Transverse colon (tissue), 4 donors: ENCODE data around the gene ABHD5. TPM values are rescaled to one million over a fixed set of nuclear protein-coding genes. Genes with fewer than 3 reads are reported as not detected.

Experiments used
- DNase-seq: peaks from one replicate; pipeline ENCODE4 v3.0.0-alpha.2; 2019
- H3K27ac ChIP-seq, 4 donors: fragments of 200-600 bp; sonication (generic); 2 replicates each; pipeline ENCODE4 v1.5.1; 2016 to 2018; ENCODE audit warnings: inconsistent platforms in 4 of 4
- H3K27me3 ChIP-seq: fragments of 200-600 bp; sonication (generic); 2 replicates; pipeline ENCODE4 v1.5.1; 2017; ENCODE audit warnings: inconsistent platforms
- H3K36me3 ChIP-seq, 4 donors: fragments of 200-600 bp; sonication (generic); 2 replicates each; pipeline ENCODE4 v1.5.1; 2017 to 2019; ENCODE audit warnings: inconsistent platforms in 4 of 4
- H3K4me1 ChIP-seq, 4 donors: fragments of 200-600 bp; sonication (generic); 2 replicates each; pipeline ENCODE4 v1.5.1; 2017 to 2020; ENCODE audit warnings: inconsistent platforms in 4 of 4
- H3K4me3 ChIP-seq, 4 donors: fragments of 200-600 bp; sonication (generic); 1 replicate in 1 of 4; 2 replicates in 3 of 4; pipeline versions ENCODE4 v1.5.1 to v1.6.1; 2017 to 2019; ENCODE audit warnings: inconsistent platforms in 4 of 4
- H3K9me3 ChIP-seq, 2 donors: fragments of 200-600 bp; sonication (generic); 2 replicates each; pipeline ENCODE4 v1.5.1; 2017 to 2019; ENCODE audit warnings: inconsistent platforms in 2 of 2
- EP300 ChIP-seq: sonication (generic); formaldehyde crosslinking; IDR thresholded peaks from one replicate; pipeline ENCODE4 v1.6.1; 2017; ENCODE audit warnings: antibody characterized with exemption, low read depth
- POLR2A ChIP-seq: fragments of 450-650 bp; IDR thresholded peaks from one replicate; pipeline ENCODE4 v1.6.1; 2016; ENCODE audit warnings: antibody characterized with exemption, mild to moderate bottlenecking, moderate library complexity
- POLR2AphosphoS5 ChIP-seq, 3 donors: sonication (generic); formaldehyde crosslinking; IDR thresholded peaks; one replicate each; pipeline ENCODE4 v1.6.1; 2016; ENCODE audit warnings: antibody characterized with exemption in 3 of 3
- WGBS, 2 donors: methylation state at CpG; one replicate each; pipeline ENCODE4 v1.1.5; 2018; ENCODE audit warnings: low coverage in 1 of 2; 5-methylcytosine and 5-hydroxymethylcytosine counted together
- in situ Hi-C, 4 donors: fragments of 200-750 bp; cut with MboI; loops; one replicate each; pipeline versions ENCODE4 v1.15.0 to v1.15.1; 2017; ENCODE audit warnings: low sequenced_read_pairs in 3 of 4, low pct_ligation_motif_present in 1 of 4, low pct_unique_long_range_greater_than_20kb in 1 of 4
- intact Hi-C: fragments of 100-400 bp; cut with DNase I; formaldehyde crosslinking; loops from one replicate; pipeline ENCODE4 v1.15.1; 2023; ENCODE audit warnings: low total_unique reads
- total RNA-seq, 4 donors: library from RNA; depleted of rRNA; stranded (reverse); fragments of >200 nt; gene quantifications; one replicate each; pipeline ENCODE4 v1.1.0, GENCODE V29; 2016
- TF ChIP-seq, protein P1 (sequence below), 5 experiments: fragments of 200-600 bp in 3 of 5; fragments of 450-650 bp in 2 of 5; sonication (generic) in 3 of 5; IDR thresholded peaks; 1 replicate in 2 of 5; 2 replicates in 3 of 5; pipeline ENCODE4 v1.5.1; 2016 to 2017; ENCODE audit warnings: antibody characterized with exemption in 5 of 5, inconsistent platforms in 3 of 5, mild to moderate bottlenecking in 2 of 5, moderate library complexity in 1 of 5

The ABHD5 gene
- total RNA-seq, 4 donors from 2014 or later = 36.2 to 304 (median 48.0) TPM

DNA sequence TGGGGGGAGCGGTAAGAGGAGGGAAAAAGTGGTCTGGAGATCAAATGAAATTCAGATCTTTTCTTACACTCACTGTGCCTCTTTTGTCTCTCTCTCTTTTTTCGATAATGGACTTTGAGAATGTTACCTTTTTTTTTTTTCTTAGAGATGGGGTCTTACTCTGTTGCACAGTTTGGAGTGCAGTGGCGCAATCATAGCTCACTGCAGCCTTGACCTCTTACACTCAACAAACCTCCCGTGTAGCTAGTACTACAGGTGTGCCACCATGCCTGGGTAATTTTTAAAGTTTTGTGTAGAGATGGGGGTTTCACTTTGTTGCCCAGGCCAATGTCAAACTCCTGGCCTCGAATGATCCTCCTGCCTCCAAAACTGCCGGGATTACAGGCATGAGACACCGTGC, 15.6 kb downstream of the ABHD5 start:
- H3K4me1 ChIP-seq = peaks cover 0 to 3% (median 0%) of the 10 kb centered on the region in 4 donors
- no peaks in the 10 kb centered on the region for H3K27me3 ChIP-seq
- intact Hi-C loops = no loop called here
- in situ Hi-C loops = no loop called here
- no peak overlapping the region for H3K27ac ChIP-seq
- no peaks in the 10 kb centered on the region for H3K9me3 ChIP-seq
- H3K4me3 ChIP-seq = no peak overlapping the region
- 90 to 94% methylated on average over 6 to 7 of the region's 7 CpGs for WGBS, 2 donors
- no peak for DNase-seq
- H3K36me3 ChIP-seq = peaks cover 0 to 10% (median 5%) of the 10 kb centered on the region in 4 donors
- TF ChIP-seq POLR2AphosphoS5 (IDR thresholded peaks at IDR 0.05) (no peak), EP300 (no peak), POLR2A (no peak)
- TF ChIP-seq, protein P1, sequence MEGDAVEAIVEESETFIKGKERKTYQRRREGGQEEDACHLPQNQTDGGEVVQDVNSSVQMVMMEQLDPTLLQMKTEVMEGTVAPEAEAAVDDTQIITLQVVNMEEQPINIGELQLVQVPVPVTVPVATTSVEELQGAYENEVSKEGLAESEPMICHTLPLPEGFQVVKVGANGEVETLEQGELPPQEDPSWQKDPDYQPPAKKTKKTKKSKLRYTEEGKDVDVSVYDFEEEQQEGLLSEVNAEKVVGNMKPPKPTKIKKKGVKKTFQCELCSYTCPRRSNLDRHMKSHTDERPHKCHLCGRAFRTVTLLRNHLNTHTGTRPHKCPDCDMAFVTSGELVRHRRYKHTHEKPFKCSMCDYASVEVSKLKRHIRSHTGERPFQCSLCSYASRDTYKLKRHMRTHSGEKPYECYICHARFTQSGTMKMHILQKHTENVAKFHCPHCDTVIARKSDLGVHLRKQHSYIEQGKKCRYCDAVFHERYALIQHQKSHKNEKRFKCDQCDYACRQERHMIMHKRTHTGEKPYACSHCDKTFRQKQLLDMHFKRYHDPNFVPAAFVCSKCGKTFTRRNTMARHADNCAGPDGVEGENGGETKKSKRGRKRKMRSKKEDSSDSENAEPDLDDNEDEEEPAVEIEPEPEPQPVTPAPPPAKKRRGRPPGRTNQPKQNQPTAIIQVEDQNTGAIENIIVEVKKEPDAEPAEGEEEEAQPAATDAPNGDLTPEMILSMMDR (IDR thresholded peaks at IDR 0.05) = no peak

DNA sequence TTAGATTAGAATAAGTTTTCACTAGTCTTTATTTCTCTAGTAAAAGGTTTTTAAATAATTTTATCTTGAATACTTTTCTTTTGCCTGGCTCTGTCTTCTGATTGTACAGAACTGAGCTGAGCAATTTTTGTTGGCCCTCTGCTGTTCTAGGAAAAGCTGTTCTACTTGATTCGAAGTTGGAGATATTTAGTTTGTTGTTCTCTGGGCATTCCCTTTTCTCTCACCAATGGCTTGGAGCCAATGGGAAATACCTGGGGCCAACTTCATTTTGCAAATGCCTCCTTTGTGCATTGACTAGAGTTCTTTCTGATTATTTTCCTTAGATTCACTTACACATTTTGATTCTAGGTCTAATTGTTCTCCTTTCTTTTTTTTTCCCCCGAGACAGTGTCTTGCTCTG, 16.5 kb downstream of the ABHD5 start:
- intact Hi-C loops = no loop called here
- H3K4me3 ChIP-seq = no peak overlapping the region
- H3K27me3 ChIP-seq = no peaks in the 10 kb centered on the region
- DNase-seq = no peak
- no peaks in the 10 kb centered on the region for H3K9me3 ChIP-seq
- H3K4me1 ChIP-seq = peaks cover 0 to 3% (median 0%) of the 10 kb centered on the region in 4 donors
- in situ Hi-C loops = no loop called here
- H3K27ac ChIP-seq = no peak overlapping the region
- WGBS, 2 donors = 71 to 82% methylated on average over 2 of the region's 2 CpGs
- H3K36me3 ChIP-seq = peaks cover 0 to 9% (median 3%) of the 10 kb centered on the region in 4 donors
- TF ChIP-seq, protein P1 (IDR thresholded peaks at IDR 0.05) = no peak
- TF ChIP-seq POLR2AphosphoS5 (IDR thresholded peaks at IDR 0.05) = no peak
- TF ChIP-seq EP300 = no peak
- no peak for TF ChIP-seq POLR2A

DNA sequence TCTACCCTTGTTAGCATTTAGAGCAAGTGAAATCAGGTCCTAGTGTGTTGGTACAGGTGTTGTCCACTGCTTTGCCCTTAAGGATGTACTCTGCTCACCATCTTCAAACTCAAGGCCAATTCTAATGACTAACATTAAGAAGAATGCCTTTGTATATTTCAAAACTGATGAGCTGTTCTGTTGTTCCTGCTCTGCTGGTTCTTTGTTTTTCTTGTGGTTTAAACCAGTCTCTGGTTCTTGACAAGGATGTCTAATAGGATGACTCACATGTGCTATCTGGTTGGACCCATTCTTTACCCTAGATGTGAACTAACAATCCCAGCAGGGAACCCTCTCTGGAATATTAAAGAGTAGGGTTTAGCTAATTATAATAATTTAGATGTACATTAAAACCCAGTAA, 17.3 kb downstream of the ABHD5 start:
- intact Hi-C loops = no loop called here
- peaks cover 0 to 3% (median 0%) of the 10 kb centered on the region in 4 donors for H3K4me1 ChIP-seq

DNA sequence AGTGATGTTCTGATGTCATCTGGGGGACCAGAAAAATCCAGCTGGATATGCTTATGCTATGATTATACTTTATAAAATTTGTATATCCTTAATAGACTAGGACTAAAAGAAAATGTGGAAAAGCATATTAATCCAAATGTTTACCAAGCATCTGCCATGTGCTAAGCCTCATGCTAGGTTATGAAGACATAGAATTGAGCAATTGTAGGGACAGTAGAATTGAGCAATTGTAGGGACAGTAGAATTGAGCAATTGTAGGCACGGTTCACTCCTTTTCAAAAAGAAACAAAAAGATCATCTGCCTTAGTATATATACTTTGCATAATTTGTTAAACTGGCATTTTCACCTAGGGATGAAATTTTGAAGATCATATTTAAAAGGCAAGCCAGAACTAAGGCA, 18.3 kb downstream of the ABHD5 start:
- H3K27ac ChIP-seq = no peak overlapping the region
- TF ChIP-seq, protein P1 (IDR thresholded peaks at IDR 0.05) = no peak
- no peak for TF ChIP-seq POLR2A
- TF ChIP-seq POLR2AphosphoS5 (IDR thresholded peaks at IDR 0.05) = peak in 2 of 3 donors; percentile 53 to 74
- TF ChIP-seq EP300 = no peak
- H3K9me3 ChIP-seq = no peaks in the 10 kb centered on the region
- H3K4me1 ChIP-seq = peaks cover 0 to 3% (median 0%) of the 10 kb centered on the region in 4 donors
- no peak for DNase-seq
- in situ Hi-C loops = no loop called here
- peaks cover 0 to 14% (median 6%) of the 10 kb centered on the region in 4 donors for H3K36me3 ChIP-seq
- no peak overlapping the region for H3K4me3 ChIP-seq
- no peaks in the 10 kb centered on the region for H3K27me3 ChIP-seq
- 60 to 77% methylated on average over 1 of the region's 1 CpG for WGBS, 2 donors
- intact Hi-C loops = no loop called here

More for the DNA sequence above, 17.3 kb downstream of the ABHD5 start:
- H3K27me3 ChIP-seq = no peaks in the 10 kb centered on the region
- H3K9me3 ChIP-seq = no peaks in the 10 kb centered on the region
- H3K27ac ChIP-seq = no peak overlapping the region
- DNase-seq = no peak
- TF ChIP-seq POLR2A = no peak
- peaks cover 0 to 12% (median 3%) of the 10 kb centered on the region in 4 donors for H3K36me3 ChIP-seq
- no peak overlapping the region for H3K4me3 ChIP-seq
- in situ Hi-C loops = no loop called here

DNA sequence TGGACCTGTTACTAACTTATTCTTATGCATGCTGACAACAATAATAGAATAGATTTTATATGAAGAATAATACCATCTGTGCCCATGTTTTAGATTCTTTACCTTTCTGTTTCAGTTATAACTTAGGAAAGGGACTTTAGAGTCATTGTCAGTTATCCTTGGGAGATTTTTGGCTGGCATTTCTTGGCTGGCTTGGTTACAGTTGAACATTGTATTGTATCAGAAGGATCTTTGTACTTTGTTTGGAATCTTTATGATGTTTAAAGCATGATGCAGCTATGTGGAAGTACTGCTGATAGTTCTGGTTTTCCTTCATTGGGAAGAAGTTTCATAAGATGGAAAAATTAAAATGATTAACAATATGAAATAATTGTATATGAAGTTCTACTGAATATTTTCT, 19.9 kb downstream of the ABHD5 start:
- no peak overlapping the region for H3K27ac ChIP-seq
- no peaks in the 10 kb centered on the region for H3K27me3 ChIP-seq
- H3K36me3 ChIP-seq = peaks cover 0 to 14% (median 6%) of the 10 kb centered on the region in 4 donors
- no peaks in the 10 kb centered on the region for H3K9me3 ChIP-seq
- no peak overlapping the region for H3K4me3 ChIP-seq
- intact Hi-C loops = no loop called here
- TF ChIP-seq EP300 (no peak), POLR2AphosphoS5 (IDR thresholded peaks at IDR 0.05) (no peak), POLR2A (no peak)
- TF ChIP-seq, protein P1 (IDR thresholded peaks at IDR 0.05) = no peak
- peaks cover 0 to 3% (median 0%) of the 10 kb centered on the region in 4 donors for H3K4me1 ChIP-seq
- DNase-seq = no peak
- in situ Hi-C loops = no loop called here
